ENCODE results near the gene UNC93A.
A peak's percentile ranks its signal among the peaks of the same experiment; 100 is the strongest.
"Not testable (repeated sequence)": the region's sequence is repeated elsewhere in the genome, so short reads cannot be mapped to it uniquely, and the experiment has no call there.

The UNC93A gene

GRCh38 chr6:167311691-167312090 lies 20.6 kb downstream of the UNC93A start:
- DNase-seq (ENCODE audit: low read depth), result not testable (repeated sequence)

GRCh38 chr6:167314180-167314821 lies 23.2 kb downstream of the UNC93A start:
- no peak for DNase-seq (ENCODE audit: low read depth)

- no peak for DNase-seq (ENCODE audit: low read depth)
These were observed 26.1 kb downstream of the UNC93A start for GRCh38 chr6:167317172-167317571.

- DNase-seq (ENCODE audit: low read depth), result not testable (repeated sequence)
These were observed 27.2 kb downstream of the UNC93A start for GRCh38 chr6:167318354-167318753.

GRCh38 chr6:167318856-167319255 lies 27.7 kb downstream of the UNC93A start:
- not testable (repeated sequence) for DNase-seq (ENCODE audit: low read depth)

- DNase-seq (ENCODE audit: low read depth), result not testable (repeated sequence)
These were observed 29.0 kb downstream of the UNC93A start for GRCh38 chr6:167319856-167320753.

GRCh38 chr6:167320754-167321056 lies 29.6 kb downstream of the UNC93A start:
- DNase-seq (ENCODE audit: low read depth), result not testable (repeated sequence)

- DNase-seq (ENCODE audit: low read depth), result not testable (repeated sequence)
These were observed 30.1 kb downstream of the UNC93A start for GRCh38 chr6:167321185-167321584.

GRCh38 chr6:167323111-167323510 lies 32.0 kb downstream of the UNC93A start:
- DNase-seq (ENCODE audit: low read depth), result no peak

GRCh38 chr6:167324111-167324510 lies 33.0 kb downstream of the UNC93A start:
- no peak for DNase-seq (ENCODE audit: low read depth)

GRCh38 chr6:167325766-167326165 lies 34.7 kb downstream of the UNC93A start:
- DNase-seq (ENCODE audit: low read depth), result no peak

GRCh38 chr6:167327391-167327790 lies 36.3 kb downstream of the UNC93A start:
- no peak for DNase-seq (ENCODE audit: low read depth)

GRCh38 chr6:167328086-167328485 lies 37.0 kb downstream of the UNC93A start:
- no peak for DNase-seq (ENCODE audit: low read depth)

- peak; percentile 12 for DNase-seq (ENCODE audit: low read depth)
These were observed 37.9 kb downstream of the UNC93A start for GRCh38 chr6:167329014-167329413.

- no peak for DNase-seq (ENCODE audit: low read depth)
These were observed 39.6 kb downstream of the UNC93A start for GRCh38 chr6:167330750-167331149.

GRCh38 chr6:167331565-167331964 lies 40.5 kb downstream of the UNC93A start:
- no peak for DNase-seq (ENCODE audit: low read depth)

- DNase-seq (ENCODE audit: low read depth), result no peak
These were observed 45.9 kb downstream of the UNC93A start for GRCh38 chr6:167336844-167337630.

GRCh38 chr6:167337675-167338449 lies 46.7 kb downstream of the UNC93A start:
- DNase-seq (ENCODE audit: low read depth), result no peak

- no peak for DNase-seq (ENCODE audit: low read depth)
These were observed 47.5 kb downstream of the UNC93A start for GRCh38 chr6:167338541-167339117.

GRCh38 chr6:167341038-167341583 lies 50.0 kb downstream of the UNC93A start:
- DNase-seq (ENCODE audit: low read depth), result no peak

Measured in activated T-cell treated with anti-CD3 and anti-CD28 coated beads for 48 hours (primary cell).